SJSA1 (cell line): ENCODE measurements around the gene RANBP9. TPM values are rescaled to one million over a fixed set of nuclear protein-coding genes. Genes with fewer than 3 reads are reported as not detected.

Experiments used
- DNase-seq, 2 experiments: peaks; one replicate each; pipeline ENCODE4 v3.0.0-alpha.2; 2015 to 2020; ENCODE audit warnings: low spot score in 2 of 2, low read depth in 1 of 2
- H3K27ac ChIP-seq: fragments of 250-450 bp; sonication (Bioruptor Pico); 2 replicates; pipeline ENCODE4 v1.5.1; 2020; ENCODE audit warnings: mild to moderate bottlenecking, moderate library complexity
- H3K27me3 ChIP-seq: fragments of 250-450 bp; sonication (Bioruptor Pico); replicated peaks from 2 replicates; pipeline ENCODE4 v1.5.1; 2020; ENCODE audit warnings: mild to moderate bottlenecking, moderate library complexity
- H3K36me3 ChIP-seq: fragments of 250-450 bp; sonication (Bioruptor Pico); 2 replicates; pipeline ENCODE4 v1.5.1; 2020; ENCODE audit warnings: mild to moderate bottlenecking
- H3K4me1 ChIP-seq: fragments of 250-450 bp; sonication (Bioruptor Pico); replicated peaks from 2 replicates; pipeline ENCODE4 v1.6.1; 2021; ENCODE audit warnings: mild to moderate bottlenecking
- H3K4me3 ChIP-seq: fragments of 250-450 bp; sonication (Bioruptor Pico); 2 replicates; pipeline ENCODE4 v1.5.1; 2020; ENCODE audit warnings: mild to moderate bottlenecking
- H3K9me3 ChIP-seq: fragments of 250-450 bp; sonication (Bioruptor Pico); replicated peaks from 2 replicates; pipeline ENCODE4 v1.5.1; 2020; ENCODE audit warnings: mild to moderate bottlenecking
- total RNA-seq: library from RNA; depleted of rRNA; stranded (reverse); fragments of >200 nt; shearing (Covaris generic); gene quantifications from 2 replicates; pipeline ENCODE4 v1.2.3, GENCODE V29; 2014

RANBP9 gene
- total RNA-seq, 1 experiment from 2014 or later = 38.5 TPM

DNA sequence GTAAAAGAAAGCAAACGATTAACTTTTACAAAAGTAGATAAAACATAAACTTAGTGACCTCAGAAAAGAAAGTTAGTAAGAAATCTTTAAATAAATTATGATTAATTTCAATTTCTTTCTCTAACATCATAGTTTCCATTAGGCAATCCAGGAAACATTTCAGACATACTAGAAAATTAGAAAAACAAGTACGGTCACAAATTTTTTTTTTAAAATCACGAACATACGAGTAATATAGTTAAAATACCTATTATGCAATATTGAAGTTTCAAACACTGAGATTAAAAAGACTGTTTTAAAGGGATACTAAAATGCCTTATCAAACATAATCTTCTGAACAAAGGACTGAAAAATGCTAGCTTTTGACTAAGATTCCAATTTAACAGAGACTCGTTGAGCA is 70.3 kb downstream of the RANBP9 start:
- no peaks in the 10 kb centered on the region for H3K27me3 ChIP-seq
- H3K4me3 ChIP-seq = no peak overlapping the region
- peaks cover 54% of the 10 kb centered on the region for H3K36me3 ChIP-seq
- DNase-seq = no peak
- no peak overlapping the region for H3K27ac ChIP-seq
- H3K9me3 ChIP-seq = no peaks in the 10 kb centered on the region
- no peaks in the 10 kb centered on the region for H3K4me1 ChIP-seq

DNA sequence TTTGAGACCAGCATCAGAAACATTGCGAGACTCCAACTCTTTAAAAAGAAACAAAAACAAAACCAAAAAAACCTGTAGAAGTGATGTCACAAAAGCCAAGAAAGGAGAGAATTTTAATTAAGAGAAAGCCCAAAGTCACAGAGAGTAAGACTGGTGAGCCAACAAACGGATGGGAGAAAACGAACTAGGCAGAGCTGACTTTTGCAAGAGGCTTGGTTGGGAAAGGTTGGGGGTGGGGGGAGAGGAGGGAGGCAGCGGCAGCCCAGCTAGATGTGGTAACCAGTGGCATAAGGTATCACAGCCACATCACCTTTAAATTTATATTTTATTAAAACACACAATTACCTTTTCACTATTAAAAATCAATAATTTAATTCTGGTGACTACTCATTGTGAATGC is 73.0 kb downstream of the RANBP9 start:
- Histone ChIP-seq H3K9me3 (no peaks in the 10 kb centered on the region), H3K36me3 (peaks cover 63% of the 10 kb centered on the region), H3K4me1 (no peaks in the 10 kb centered on the region), H3K4me3 (no peak overlapping the region), H3K27me3 (no peaks in the 10 kb centered on the region), H3K27ac (no peak overlapping the region)
- no peak for DNase-seq

DNA sequence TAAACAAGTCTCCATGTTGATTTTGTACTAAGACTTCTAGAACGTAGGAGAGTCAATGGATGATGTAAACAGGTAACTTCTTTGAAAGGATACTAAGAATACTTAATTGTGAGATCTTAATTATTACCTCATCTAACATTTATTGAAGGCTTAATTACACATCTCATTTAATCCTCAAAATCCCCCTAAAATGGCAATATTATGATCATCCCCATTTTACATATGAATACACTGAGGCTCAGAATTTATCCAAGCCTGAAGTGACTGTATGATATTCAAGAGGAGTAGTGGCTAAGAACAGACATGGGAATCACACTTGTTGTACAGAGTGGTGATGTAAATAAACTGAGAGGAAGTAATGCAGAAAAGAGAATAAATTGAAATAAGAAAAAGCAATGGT is 73.6 kb downstream of the RANBP9 start:
- no peaks in the 10 kb centered on the region for H3K9me3 ChIP-seq
- no peaks in the 10 kb centered on the region for H3K27me3 ChIP-seq
- no peak for DNase-seq
- no peaks in the 10 kb centered on the region for H3K4me1 ChIP-seq
- no peak overlapping the region for H3K4me3 ChIP-seq
- peaks cover 63% of the 10 kb centered on the region for H3K36me3 ChIP-seq
- H3K27ac ChIP-seq = no peak overlapping the region

DNA sequence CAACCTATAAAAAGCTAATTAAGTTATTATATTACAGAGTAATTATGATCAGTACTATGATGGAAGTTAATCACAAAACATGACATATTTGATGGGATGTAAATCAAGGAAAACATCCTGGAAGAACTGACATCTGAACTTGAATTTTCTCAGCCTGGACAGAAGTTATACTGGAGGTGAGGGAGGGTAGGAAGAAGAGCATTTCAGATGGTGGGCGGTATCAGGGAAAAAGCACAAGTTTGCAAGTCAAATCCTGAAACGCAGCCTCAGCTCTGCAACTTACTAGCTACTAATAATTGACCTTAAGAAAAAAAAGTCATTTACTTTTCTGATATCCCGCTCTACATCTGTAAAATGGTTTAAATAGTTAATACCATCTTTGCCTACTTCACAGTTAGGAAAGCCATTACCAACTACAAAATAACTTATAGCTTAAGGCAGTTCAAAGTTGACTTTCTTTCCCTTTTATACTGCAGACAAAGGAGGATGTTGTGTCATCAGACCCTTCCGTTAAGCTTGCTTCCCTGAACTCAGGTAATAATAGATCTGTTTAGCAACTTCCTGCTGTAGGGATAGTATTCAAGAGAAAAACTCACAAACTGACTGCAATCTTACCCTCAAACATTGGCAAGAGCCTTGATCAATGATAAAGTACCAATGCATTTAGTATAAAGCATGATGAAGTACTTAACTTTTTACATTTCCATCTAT is 75.5 kb downstream of the RANBP9 start:
- H3K36me3 ChIP-seq = peaks cover 70% of the 10 kb centered on the region
- DNase-seq = no peak

DNA sequence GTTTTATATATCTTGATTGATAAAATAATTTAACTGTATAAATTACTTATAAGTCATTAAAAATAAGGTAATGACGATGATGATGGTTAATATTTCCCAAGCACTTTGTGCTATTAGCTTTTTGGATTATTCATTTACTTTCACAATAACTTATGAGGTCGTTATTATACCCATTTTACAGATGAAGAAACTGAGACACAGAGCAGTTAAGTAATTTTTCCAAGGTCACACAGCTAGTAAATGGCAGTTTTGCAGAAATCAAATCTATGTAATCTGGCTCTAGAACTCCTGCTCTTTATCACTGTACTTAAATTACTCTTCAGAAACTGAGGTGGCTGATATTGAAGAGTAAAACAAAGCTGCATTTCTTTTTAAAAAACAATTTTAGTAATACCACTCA is 78.3 kb downstream of the RANBP9 start:
- DNase-seq = no peak
- Histone ChIP-seq H3K9me3 (no peaks in the 10 kb centered on the region), H3K36me3 (peaks cover 52% of the 10 kb centered on the region), H3K27me3 (no peaks in the 10 kb centered on the region), H3K4me3 (no peak overlapping the region), H3K4me1 (no peaks in the 10 kb centered on the region), H3K27ac (no peak overlapping the region)

More for the DNA sequence above, 75.5 kb downstream of the RANBP9 start:
- Histone ChIP-seq H3K27me3 (no peaks in the 10 kb centered on the region), H3K27ac (no peak overlapping the region), H3K9me3 (no peaks in the 10 kb centered on the region), H3K4me3 (no peak overlapping the region), H3K4me1 (no peaks in the 10 kb centered on the region)

DNA sequence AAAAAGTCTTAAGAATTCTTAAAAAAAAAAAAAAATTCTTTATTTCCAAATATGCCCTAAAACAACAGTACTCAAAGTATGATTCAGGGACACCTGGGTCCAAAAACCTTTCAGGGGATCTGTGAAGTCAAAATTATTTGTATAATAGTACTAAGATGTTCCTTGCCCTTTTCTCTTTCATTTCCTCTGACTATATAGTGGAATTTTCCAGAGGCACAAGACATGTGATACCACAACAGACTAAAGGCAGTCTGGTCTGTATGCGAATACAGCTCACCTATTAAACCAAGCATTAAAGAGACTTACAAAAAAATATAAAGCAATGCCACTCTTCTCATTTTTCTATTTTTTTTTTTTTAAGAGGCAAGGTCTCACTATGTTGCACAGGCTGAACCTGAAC is 81.1 kb downstream of the RANBP9 start:
- no peaks in the 10 kb centered on the region for H3K27me3 ChIP-seq
- peaks cover 57% of the 10 kb centered on the region for H3K36me3 ChIP-seq
- no peaks in the 10 kb centered on the region for H3K4me1 ChIP-seq
- DNase-seq = no peak
- H3K9me3 ChIP-seq = no peaks in the 10 kb centered on the region
- H3K4me3 ChIP-seq = no peak overlapping the region
- no peak overlapping the region for H3K27ac ChIP-seq

DNA sequence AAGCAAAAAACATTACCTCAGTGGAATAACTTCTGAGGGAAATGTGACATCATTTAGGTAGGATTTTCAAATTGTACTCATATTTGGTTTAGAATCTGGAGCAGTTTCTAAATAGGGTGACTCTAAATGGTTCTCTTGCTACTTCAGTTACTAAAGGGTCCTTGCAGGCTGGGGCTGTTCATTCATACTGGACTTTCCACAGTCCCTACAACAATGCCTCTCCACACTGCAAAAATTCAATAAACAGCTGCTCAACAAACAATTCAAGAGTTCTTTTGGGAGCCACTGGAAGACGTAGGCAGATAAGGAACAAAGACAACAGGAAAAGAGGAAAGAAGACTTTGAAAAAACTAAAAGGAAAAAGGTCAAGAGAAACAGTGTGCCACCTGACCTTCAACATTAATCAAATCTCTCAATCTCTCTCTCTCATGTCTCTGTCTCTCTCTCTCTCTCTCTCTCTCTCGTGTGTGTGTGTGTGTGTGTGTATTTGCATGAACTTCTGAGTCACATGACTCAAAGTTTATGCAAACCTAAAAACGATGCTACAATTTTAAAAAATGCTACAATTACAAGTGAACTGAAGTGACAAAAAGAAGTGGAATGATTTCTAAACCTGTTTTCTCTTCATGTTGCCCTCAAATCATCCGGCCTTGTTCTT is 82.0 kb downstream of the RANBP9 start:
- Histone ChIP-seq H3K4me3 (no peak overlapping the region), H3K27me3 (no peaks in the 10 kb centered on the region), H3K4me1 (0 out of 2 replicates have a peak, but pooled peaks cover 3% of the 10 kb centered on the region), H3K36me3 (peaks cover 63% of the 10 kb centered on the region), H3K27ac (no peak overlapping the region), H3K9me3 (no peaks in the 10 kb centered on the region)
- no peak for DNase-seq

DNA sequence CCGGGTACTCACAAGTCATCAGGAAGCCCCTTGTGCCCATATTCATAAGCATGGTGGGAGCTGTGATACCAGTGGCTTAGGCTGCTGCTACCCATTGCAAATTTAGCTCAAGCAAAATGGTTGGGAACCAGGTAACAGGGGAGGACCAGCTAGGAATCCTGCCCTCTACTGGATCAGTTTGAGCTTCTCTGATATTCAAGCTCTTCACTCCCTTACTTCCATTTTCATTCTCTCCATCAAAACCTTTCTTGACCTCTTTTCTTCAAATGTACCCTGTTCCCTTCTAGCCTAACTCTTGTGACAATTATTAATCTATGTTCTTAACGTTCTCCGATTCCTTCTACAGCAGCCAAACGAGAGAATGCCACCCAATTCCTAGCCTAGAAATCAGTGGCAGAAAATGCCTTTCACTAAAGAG is 86.8 kb downstream of the RANBP9 start:
- Histone ChIP-seq H3K4me1 (0 out of 2 replicates have a peak, but pooled peaks cover 3% of the 10 kb centered on the region), H3K4me3 (no peak overlapping the region), H3K27ac (no peak overlapping the region), H3K36me3 (peaks cover 83% of the 10 kb centered on the region), H3K9me3 (no peaks in the 10 kb centered on the region), H3K27me3 (no peaks in the 10 kb centered on the region)
- DNase-seq = no peak

DNA sequence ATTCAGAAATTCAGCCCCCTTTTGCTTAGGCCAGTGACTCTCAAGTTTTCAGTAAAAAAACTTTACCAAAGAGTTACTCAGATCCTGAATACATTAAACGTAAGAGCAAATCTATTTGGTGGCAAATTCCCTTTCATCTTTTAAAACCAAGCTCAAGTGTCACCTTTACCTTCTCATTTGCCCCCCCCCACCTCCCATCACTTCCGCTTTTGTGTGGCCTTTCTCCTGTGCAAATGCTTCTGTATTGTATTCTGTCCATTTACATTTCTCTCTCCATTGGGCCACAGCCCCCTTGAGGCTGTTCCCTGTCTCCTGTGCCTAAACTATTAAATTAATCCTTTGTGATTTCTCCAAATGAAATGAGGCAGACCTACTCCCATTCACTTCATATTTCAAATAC is 94.6 kb downstream of the RANBP9 start:
- Histone ChIP-seq H3K9me3 (no peaks in the 10 kb centered on the region), H3K27ac (no peak overlapping the region)

DNA sequence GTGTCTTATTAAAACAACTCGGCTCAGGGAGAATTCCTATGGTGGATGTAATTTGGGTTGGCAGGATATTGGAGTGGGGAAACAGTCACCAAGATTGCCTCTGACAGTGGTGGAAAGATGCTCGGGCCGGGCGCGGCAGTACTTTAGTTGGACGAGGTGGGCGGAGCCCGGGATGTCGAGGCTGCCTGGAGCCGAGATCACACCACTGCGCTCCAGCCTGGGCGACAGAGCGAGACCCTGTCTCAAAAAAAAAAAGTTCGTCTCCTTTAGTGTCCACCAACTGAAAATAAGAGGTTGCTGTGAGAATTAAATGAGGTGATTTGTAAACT is 95.9 kb downstream of the RANBP9 start:
- peak overlapping the region; percentile 82 for H3K4me3 ChIP-seq
- DNase-seq = peak in 1 of 2 experiments; percentile 53

More for the DNA sequence above, 94.6 kb downstream of the RANBP9 start:
- H3K27me3 ChIP-seq = no peaks in the 10 kb centered on the region
- H3K36me3 ChIP-seq = peaks cover 59% of the 10 kb centered on the region
- H3K4me1 ChIP-seq = peaks cover 17% of the 10 kb centered on the region
- no peak for DNase-seq
- H3K4me3 ChIP-seq = no peak overlapping the region

DNA sequence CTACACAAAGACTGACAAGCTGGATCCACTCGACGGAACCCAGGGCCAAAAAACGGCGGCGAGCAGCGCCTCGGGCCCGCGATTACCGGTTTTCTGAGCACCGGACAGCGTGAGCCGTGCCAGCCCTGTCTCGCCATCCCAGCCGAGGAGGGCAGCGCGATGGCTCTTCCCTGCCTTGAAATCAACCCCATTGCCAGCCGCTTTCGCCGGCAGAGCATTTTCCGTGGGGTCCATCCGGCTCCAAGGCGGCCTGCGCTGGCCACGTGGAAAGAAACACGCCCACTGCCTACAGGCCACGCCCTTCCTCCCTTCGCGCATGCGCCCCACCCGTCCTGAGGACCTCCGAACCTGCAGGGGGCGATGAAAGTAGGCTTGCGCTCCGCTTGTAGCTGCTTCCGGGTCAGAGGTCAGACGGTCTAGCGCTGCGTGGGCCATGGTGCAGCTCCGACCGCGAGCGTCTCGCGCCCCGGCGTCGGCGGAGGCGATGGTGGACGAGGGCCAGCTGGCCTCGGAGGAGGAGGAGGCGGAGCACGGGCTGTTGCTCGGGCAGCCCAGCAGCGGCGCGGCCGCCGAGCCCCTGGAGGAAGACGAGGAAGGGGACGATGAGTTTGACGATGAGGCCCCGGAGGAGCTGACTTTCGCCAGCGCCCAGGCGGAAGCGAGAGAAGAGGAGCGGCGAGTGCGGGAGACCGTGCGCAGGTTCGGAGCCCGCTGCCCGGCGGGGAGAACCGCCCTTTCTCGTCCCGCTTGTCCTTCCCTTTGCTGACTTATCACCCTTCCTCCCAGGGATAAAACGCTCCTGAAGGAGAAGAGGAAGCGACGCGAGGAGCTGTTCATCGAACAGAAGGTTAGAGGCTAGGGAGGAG is 96.5 kb downstream of the RANBP9 start, which contains the start of gene NOL7:
TSS of gene NOL7 (plus strand) at position 410 of the 866 bp plus-strand sequence. CDS start at position 434, 24 bp downstream.
- no peaks in the 10 kb centered on the region for H3K9me3 ChIP-seq
- H3K4me3 ChIP-seq = peak within 1 kb of the TSS; percentile 82
- peaks cover 40% of the 10 kb centered on the region for H3K36me3 ChIP-seq
- peak; percentile 97 to 98 for DNase-seq
- H3K27ac ChIP-seq = peak within 1 kb of the TSS; percentile 74
- no peaks in the 10 kb centered on the region for H3K27me3 ChIP-seq
- peaks cover 17% of the 10 kb centered on the region for H3K4me1 ChIP-seq

More for the DNA sequence above, 95.9 kb downstream of the RANBP9 start:
- peaks cover 46% of the 10 kb centered on the region for H3K36me3 ChIP-seq
- H3K27me3 ChIP-seq = no peaks in the 10 kb centered on the region
- peak overlapping the region; percentile 27; the same call in 1 of the 2 replicates for H3K27ac ChIP-seq
- H3K9me3 ChIP-seq = no peaks in the 10 kb centered on the region
- H3K4me1 ChIP-seq = peaks cover 17% of the 10 kb centered on the region

DNA sequence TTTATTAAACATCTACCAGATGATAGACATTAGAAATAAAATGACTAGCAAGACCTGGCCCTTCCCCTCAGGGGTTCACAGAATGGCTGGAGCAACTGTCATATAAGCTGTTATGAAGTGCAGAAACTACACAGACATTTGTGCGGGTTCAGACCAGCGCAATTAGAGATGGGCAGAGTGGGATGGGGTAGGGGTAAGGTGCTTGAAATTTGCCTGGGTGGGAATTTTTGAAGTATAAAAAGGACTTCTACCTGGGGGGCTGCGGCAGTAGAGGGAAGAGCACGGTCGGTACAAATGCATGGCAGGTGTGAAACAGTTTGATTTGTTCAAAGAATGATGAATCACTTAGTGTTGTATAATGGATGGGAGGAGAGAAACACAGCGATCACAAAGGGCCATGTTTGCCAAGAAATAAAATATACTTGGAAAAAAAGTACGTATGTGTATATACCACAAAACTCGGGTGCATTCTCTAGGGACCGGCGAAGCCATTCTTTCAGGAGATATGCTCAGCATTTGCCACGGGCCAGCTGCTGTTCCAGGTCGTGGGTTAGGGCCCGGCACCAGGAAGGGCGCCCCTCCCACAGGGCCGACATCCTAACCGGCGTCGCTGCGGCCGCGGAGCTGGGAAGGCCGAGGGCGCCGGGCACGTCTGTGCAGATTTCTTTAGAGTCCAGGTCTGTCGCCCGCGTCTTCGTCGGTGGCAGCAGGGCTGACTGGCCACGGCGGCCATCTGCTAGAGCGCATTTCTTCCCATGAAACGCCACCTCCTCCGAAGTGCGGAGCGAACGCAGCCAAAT is 97.3 kb downstream of the RANBP9 start:
- H3K27ac ChIP-seq = peak overlapping the region; percentile 74
- H3K9me3 ChIP-seq = no peaks in the 10 kb centered on the region
- peak in 1 of 2 experiments; percentile 59 for DNase-seq
- peaks cover 17% of the 10 kb centered on the region for H3K4me1 ChIP-seq
- peaks cover 32% of the 10 kb centered on the region for H3K36me3 ChIP-seq
- no peaks in the 10 kb centered on the region for H3K27me3 ChIP-seq
- H3K4me3 ChIP-seq = peak overlapping the region; percentile 82

DNA sequence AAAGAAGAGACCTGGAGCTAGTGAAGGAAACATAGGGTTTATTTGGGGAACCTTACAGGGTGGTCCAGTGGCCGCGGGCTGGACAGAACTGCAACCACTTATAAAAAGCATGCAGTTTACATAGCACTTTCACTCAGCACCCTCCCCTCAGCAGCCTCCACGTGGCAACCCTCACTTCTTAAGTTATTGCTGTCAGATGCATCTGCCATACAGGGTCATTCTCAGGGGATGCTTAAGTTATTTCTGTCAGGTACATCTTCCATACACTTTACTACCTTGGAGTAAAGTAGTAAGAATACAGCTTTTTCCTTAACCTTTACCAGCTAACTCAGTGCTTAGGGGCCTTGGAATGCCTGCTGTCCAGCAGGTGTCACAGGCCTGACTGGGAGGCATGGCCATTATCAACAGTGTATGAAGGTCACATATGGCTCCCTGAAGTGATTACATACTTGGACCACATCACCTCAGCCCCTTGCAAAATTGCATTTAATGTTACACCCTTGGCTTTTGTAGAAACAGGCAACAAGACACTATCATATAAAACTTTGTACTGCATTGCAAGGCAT is 98.5 kb downstream of the RANBP9 start:
- peak in 1 of 2 experiments; percentile 28 for DNase-seq
- no peak overlapping the region for H3K27ac ChIP-seq
- H3K36me3 ChIP-seq = peaks cover 22% of the 10 kb centered on the region
- H3K4me1 ChIP-seq = peaks cover 17% of the 10 kb centered on the region
- H3K9me3 ChIP-seq = no peaks in the 10 kb centered on the region
- H3K27me3 ChIP-seq = no peaks in the 10 kb centered on the region
- no peak overlapping the region for H3K4me3 ChIP-seq
